GDM1 (cell line): ENCODE data around the gene OXNAD1.

Experiments
- DNase-seq: peaks from one replicate; lab custom pipeline; 2025; lab: John Stamatoyannopoulos, UW

OXNAD1 gene, protein sequence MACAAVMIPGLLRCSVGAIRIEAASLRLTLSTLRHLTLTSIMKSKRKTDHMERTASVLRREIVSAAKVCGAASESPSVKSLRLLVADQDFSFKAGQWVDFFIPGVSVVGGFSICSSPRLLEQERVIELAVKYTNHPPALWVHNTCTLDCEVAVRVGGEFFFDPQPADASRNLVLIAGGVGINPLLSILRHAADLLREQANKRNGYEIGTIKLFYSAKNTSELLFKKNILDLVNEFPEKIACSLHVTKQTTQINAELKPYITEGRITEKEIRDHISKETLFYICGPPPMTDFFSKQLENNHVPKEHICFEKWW

DNA sequence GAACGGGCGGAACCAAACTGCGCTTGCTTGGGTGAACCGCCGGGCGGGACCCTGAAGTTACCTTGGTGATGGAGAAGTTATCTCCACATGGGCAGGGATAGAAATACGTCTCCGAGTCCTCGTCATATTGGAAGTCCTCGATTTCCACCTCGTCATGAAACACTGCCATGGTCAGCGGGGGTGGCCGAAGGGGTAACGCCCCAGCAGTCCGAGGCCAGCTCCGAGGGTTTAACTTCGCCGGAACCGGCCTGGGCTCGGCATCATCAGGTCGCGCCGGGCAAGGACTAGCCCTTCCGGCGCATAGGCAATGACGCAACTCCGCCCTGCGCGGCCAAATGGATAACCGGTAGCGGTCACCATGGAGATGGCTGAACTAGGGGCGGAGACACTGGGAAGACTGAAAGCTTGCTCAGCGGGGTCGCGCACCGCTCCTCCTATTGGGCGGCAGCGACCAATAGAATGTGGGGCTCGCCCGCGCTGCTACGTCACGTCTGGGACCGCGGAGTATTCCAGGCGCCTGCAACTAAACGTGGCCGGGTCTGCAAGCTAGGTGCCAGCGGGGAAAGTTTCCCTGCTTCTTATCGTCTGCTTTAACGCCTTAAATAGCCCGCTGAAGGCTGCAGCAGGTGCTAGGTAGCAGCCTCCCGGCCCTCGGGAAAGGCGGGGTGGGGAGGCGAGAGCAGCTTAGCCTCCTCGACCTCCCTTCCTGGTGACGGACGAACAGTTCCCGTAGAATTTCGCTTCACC lies at the start of gene OXNAD1, which contains the start of gene DPH3:
TSS of gene OXNAD1 (plus strand) at position 505 of the 747 bp plus-strand sequence. CDS start 5,741 bp downstream, outside the sequence.
TSS of gene DPH3 (minus strand) at position 236 of the 747 bp plus-strand sequence. CDS start at position 169, 67 bp downstream.
- peak; percentile 99 for DNase-seq

DNA sequence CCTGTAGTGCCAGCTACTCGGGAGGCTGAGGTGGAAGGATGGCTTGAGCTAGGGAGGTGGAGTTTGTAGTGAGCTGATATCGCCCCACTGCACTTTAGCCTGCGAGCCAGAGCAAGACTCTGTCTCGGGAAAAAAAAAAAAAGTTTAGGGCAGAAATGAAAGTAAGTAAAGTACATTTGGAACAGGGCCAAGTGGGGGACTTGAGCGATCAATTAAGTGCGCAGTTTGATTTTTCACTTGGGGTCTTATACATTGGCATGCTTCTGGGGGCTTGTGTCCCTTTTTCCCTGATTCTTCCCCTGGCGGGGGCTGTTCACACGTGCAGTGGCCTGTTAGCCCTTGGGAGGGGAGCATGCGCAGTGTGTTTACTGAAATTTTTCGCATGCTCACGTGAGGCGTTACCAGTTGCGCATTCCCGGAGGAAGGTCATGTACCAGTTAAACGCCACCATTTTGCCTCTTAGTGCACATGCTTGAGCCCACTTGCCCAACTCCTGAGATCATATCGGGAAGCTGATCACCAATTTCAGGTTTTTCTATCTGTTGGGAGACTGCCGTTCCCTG lies 48.6 kb upstream of the OXNAD1 start:
- no peak for DNase-seq

DNA sequence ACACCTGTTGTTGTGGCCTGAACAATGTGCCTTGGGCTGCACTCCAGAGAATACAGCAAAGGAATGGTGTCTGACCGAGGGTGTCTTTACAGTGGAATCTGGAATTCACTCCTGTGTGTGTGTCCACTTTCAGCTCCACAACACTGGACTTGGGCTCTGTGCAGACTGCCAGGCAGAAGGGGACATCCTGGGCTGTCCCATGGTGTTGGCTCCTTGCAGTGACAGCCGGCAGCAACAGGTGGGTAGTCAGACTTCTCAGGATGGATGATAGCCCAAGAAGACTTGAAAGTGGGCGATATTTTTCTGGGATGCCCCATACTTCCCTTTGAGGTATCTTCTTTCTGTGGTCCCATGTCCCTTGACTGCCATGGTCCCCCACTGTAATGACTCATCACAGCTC lies 45.2 kb upstream of the OXNAD1 start:
- no peak for DNase-seq

DNA sequence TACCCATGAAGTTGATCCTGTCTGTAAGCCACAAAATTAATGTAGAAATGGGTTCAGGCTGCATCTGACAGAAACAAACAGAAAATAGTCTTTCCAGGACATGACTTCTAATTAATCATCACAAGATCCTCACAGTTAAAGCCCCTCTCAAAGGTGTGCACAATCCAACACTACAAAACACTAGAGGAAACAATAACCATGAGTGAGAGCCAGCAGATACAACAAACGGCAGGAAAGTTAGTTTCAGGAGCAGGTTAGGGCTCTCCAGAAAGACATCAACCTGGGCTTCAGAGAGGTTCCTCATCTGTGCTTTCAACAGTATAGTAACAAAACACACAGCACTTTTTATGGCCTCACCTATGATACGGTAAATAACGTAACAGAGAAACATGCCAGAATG lies 43.0 kb upstream of the OXNAD1 start:
- no peak for DNase-seq

DNA sequence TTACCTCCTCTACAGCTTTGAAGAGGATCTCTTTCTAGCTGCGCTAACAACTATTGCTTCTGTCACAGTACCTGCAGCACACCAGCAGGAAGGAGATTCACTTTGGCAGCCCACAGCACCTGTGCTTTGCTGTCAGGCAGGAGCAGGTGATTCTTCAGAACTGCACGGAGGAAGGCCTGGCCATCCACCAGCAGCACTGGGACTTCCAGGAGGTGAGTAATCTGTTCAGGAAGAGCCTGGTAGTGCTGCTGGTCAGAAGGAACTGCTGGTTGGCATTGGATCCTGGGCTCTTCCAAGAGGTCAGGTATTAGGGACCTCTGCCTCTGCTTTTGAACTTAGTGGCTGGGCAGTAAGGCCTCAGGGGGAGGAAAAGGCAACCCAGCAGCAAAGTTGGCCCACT lies 42.5 kb upstream of the OXNAD1 start:
- no peak for DNase-seq

DNA sequence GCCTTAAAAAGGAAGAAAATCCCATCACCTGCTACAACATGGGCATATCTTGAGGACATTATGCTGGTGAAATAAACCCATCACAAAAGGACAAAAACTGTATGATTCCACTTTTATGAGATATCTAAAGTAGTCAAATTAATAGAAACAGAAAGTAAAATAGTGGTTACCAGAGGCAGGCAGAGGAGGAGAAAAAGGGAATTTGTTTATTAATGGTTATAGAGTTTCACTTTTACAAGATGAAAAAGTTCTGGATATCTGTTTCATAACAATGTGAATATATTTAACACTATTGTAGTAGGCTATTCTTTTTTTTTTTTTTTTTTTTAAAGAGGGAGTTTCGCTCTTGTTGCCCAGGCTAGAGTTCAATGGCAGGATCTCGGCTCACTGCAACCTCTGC lies 40.7 kb upstream of the OXNAD1 start:
- DNase-seq, result no peak

DNA sequence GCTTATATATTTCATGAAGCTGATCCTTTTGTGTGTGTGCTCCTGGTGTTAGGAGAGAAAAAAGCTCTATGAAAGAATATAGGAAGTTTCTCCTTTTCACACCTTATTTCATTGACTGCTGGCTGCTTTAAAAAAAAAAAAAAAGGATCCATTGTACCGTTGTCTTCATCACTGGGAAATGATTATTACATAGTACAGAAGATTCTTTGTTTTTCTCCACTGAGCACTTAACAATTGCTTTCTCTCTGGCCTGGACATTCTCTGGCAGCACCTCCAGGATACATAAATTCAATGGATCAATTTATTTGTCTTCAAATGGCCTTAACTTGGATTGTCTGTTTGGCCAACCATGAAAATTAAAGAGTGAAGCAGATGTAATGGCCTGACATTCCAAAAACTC lies 37.4 kb upstream of the OXNAD1 start:
- no peak for DNase-seq

DNA sequence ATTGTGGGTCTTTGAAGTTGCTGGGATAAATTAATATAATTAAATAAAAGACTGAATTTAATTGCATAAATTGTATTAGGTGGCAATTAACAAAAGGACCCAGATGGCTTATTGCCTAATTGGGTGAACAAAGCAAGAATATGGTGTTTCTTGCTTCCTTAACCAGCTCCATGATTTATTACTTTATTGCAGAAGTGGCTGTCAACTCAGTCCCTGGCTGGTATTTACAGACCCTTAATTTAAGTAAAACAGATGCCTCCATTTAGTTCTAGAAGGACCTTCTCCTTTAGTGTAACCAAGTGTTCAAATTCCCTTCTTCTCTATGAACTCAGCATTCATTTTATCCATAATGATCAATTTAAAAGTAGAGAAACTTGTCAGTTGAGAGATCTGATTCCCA lies 35.3 kb upstream of the OXNAD1 start:
- DNase-seq, result no peak

DNA sequence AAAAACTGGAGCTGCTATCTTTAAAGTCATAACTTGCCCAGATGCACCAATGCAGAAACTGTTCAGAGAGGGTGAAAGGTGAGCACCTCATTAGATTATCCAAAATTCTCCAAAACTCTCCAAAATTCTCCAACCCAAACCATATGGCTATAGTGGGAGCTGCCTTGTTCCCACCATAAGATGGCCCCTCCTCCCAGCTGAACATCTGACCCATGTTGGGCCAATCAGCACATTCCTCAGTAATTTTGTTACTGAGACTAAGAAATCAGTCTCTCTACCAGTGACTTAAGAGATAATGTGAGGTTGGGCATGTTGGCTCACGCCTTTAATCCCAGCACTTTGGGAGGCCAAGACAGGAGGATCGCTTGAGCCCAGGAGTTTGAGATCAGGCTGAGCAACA lies 33.0 kb upstream of the OXNAD1 start:
- DNase-seq, result no peak

DNA sequence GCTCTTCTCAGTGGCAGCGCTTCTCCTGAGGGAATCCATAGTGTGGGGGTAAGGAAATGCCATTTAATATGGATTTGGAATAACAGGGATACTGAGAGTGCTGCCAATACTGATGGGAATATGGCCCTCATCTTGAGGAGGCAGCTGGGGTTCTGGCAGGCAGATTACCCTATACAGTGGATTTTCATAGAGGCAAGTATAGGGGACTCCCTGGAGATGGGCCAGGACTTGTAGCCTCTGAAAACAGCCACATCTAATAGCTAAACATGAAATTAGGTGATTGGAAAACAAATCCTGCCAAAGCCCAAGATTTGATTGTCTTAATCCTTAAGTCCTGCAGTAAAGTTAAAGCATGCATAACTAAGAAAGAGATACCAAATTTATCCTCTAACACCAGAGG lies 31.2 kb upstream of the OXNAD1 start:
- no peak for DNase-seq

DNA sequence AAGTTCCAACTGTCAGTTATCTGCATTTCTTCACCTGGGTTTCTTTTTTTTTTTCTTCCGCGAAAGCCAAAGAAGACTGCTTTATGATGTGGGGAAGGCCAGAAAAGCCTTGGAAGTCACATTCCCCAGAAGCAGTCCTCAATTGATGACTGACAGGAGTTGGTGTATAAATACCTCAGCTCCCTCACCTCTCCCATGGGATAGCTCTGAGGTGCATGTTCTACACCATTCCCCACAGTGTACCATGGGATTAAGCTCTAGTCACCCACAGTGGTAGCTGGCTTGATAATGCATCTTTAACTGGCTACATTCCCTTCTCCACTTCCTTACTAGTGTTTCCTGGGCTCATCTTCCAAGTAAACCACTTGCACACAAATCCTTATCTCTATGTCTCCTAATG lies 30.7 kb upstream of the OXNAD1 start:
- DNase-seq, result no peak

DNA sequence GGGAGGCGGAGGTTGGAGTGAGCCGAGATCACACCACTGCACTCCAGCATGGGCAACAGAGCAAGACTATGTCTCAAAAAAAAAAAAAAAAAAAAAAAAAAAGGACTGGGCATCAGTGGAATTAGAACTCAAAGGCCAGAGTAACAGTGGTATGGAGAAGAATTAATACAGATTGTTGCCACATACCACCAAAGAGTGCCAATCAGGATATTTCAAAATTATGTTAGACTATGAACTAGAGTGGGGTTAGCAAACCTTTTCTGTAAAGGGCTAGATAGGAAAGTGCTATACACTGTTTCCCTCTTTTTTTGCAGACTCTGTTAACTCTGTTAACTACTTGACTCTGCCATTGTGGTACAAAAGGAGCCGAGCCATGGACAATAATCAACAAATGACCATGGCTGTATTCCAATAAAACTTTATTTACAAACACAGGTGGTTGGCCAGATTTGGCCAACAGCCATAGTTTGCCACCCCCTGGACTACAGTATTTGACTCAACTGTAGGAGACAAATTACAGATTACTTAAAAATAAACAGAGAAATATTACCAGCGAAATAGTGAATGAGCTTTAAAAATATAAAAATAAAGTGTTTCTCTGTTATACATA lies 28.9 kb upstream of the OXNAD1 start:
- DNase-seq, result no peak

DNA sequence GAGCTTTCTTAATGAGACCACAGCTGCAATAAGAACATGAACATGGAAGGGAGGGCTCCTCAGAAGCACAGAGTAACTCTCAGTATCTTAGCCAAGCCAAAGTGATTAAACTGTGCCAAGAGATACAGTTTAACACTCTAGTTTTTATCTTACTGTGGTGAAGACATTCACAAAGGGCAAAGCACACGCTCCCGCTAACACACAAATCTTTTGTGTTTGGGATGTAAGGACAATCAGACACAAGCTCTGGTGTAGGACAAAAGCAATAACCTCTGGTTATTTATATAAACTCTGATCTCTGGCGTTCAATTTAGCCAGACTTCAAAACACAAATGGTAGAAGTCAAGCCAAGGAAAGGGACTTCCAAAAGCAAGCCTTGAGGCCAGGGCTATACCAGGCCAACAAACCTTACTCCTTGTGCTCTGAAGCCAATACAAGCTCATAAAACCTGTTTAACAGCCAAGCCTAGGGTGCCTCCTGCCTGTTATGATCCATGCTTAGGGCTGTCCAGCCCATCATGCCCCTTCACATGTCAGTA lies 28.1 kb upstream of the OXNAD1 start:
- no peak for DNase-seq

DNA sequence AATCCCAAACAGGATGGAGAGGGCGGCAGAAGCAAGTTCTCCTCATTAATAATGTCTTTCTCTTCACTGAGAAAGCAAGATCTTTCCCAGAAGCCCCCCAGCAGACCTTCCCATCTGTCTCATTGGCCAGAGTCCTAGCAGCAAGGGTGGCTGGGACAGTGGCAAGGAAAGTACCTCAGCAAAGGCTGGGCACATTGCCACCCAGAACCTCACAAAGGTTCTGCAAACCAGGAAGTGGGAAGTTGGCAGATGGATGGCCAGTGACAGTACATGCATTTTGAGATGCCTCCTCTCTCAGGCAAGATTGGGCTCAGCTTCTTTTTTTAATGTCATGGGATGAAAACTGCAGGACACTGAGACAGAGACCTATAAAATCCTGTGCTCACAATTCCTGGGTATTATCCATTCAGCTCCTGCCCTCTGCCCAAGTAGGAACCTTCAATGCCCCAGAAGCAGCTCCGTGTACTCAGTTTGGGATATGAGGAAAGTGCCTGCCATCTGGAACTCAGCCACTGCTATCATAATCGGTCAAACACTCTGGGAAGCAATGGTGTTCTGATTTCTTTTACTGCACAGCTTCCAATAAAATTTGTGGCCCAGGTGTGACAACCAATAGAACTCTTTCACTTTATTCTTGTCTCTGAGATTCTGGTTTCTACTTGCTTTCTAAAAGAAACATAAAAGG lies 25.8 kb upstream of the OXNAD1 start:
- no peak for DNase-seq

DNA sequence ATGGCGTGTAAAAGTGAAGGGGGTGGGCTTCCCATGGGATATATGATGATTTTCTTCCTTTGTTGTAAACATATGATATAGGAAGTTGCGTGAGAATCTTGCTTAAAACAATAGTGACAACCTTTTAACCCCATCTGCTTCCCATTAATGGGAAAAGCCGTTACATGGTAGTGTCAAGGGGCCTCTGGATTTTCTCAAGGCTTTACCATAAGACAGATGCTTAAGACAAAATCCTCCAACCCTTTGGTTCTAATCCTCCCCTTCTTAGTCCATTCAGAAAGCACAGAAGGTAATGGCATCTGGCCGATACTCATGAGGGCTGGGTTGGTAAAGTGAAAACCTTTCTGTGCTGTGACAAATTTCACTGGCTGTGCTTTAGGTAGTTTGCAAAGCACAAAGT lies 25.2 kb upstream of the OXNAD1 start:
- DNase-seq, result no peak

DNA sequence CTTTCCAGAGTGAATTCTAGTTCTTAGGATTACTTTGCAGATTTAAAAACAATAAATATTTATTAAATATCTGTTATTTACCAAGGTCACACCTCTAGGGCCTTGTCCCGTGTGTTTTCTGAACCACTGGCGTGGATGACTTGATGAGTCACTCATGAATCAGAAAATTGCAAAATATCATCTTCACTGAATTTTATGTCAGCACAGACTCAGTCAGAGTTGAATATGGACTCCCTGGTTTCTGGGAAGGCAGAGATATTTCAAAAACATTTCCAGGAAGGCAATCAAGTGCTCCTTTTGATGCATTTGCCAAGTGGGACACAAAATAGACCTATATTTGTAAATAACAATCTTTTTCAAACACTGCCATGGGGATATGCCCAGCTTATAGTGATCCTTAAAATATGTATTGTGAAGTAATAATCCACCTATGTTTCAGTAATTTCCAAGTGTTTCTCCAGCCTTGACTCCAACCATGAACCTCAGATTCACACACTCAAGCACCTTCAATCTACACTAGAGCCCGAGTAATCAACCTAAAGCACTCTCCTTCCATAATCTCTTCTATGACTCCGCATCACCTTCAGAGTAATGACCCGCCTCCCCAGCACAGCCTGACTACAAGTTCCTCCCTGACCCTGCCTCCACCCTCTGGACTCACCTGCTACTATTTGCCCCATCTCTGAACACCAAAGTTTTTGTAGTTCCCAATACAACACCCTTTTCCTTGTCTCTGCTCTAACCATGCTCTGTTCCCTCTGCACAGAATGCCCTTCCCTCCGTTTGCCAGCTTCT lies 24.6 kb upstream of the OXNAD1 start:
- DNase-seq, result no peak

DNA sequence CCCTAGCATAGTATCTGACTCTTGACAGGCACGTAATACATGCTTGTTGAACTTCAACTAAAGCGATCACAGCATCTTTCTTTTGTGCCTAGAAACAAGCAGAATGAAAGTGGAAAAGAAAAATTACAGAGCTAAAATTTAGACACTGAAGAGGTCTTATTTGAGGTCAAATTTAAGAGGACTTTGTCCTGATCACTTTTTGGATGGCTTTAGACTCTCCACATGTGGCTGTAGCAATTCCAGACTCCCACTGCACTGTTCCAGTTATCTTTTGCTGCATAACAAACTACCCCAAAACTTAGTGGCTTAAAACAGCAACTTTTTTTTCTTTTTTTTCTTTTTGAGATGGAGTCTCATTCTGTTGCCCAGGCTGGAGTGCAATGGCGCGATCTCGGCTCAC lies 23.8 kb upstream of the OXNAD1 start:
- no peak for DNase-seq

DNA sequence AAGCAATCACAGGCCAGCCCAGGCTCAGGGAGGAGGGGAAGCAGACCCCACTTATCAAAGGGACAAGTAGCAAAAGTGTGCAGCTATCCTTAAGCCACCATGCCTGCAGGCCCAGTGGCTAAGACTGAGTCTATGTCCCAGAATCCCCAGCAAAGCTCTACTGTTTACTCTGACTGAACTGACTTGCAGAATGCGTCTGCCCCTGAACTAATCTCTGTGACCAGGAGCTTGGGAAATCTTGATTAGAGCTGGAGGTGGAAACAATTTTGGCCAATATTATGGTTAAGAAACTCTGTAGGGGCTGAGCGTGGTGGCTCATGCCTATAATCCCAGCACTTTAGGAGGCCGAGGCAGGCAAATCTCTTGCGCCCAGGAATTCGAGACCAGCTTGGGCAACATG lies 22.8 kb upstream of the OXNAD1 start:
- no peak for DNase-seq

DNA sequence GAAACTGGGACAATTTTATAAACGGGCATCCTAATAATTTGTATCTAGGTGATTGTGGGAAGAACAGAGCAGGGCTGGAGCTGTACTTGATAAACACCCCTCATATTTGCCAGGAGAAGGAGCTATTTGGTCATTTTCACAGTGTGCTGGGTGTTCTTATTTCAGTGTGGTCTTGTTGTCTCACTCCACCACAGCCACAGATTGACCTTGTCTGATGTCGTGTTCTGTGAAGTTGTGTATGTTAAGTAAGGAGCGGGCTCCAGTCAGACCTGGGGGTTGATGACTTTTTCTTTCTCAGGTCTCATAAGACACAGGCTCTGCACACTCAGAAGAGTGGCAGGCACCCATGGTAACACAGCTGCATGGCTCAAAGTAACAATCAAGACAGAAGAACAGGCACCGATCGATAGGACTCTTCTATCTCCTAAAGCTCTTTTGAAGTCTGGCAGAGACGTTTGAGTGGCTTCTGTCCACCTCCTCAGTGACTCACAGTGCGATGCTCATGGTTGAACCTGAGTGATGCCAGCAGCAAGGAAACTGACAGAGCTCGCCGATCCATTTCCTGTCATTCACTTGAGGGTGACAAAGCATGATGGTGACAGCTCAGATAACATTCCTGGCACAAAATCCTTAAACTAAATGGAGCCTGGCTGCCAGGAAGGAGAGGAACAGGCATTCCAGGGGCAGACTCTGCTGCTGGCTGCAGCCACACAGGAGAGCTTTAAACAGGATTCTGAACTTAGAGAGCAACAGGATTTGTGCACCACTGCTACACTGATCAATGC lies 21.1 kb upstream of the OXNAD1 start:
- no peak for DNase-seq

DNA sequence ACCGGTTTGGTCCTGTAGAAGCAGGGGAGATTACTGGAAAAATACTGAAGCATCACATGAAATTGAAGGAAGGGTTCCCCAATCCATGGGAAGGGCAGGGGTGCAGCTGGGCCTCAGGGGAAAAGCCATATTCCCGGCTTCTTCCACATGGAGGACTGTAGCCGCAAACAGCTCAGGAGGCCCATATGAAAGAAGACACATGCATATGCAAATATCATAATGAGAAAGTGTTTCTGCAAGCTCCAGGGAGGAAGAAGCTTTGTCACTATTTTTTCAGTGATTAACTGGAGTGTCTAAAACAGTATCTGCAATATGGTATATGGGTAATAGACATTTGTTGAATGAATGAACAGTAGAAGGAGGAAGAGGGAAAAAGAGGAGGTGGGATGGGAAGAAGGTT lies 19.4 kb upstream of the OXNAD1 start:
- no peak for DNase-seq
